ENCODE results near the gene PIK3CB.
"Not testable (repeated sequence)": the region's sequence is repeated elsewhere in the genome, so short reads cannot be mapped to it uniquely, and the experiment has no call there.

PIK3CB gene

GRCh38 chr3:138692152-138692551 lies 142.6 kb downstream of the PIK3CB start:
- WGBS, result 94% methylated on average over 3 of the region's 3 CpGs
- Histone ChIP-seq H3K4me3 (ENCODE audit: low read length) (no peak overlapping the region), H3K36me3 (ENCODE audit: insufficient read depth, low read length) (peaks cover 50% of the 10 kb centered on the region), H3K27ac (ENCODE audit: low read depth, low read length) (no peak overlapping the region), H3K9me3 (ENCODE audit: insufficient read depth, low read depth, low read length) (no peaks in the 10 kb centered on the region), H3K27me3 (ENCODE audit: insufficient read depth, low read length) (no peaks in the 10 kb centered on the region), H3K9ac (ENCODE audit: low read depth, low read length) (no peak overlapping the region), H3K4me1 (ENCODE audit: insufficient read depth, low read length) (no peaks in the 10 kb centered on the region)

GRCh38 chr3:138691351-138691750 lies 143.4 kb downstream of the PIK3CB start:
- no peak overlapping the region for H3K9ac ChIP-seq (ENCODE audit: low read depth, low read length)
- no peaks in the 10 kb centered on the region for H3K9me3 ChIP-seq (ENCODE audit: insufficient read depth, low read depth, low read length)
- no peak overlapping the region for H3K4me3 ChIP-seq (ENCODE audit: low read length)
- peaks cover 54% of the 10 kb centered on the region for H3K36me3 ChIP-seq (ENCODE audit: insufficient read depth, low read length)
- no peaks in the 10 kb centered on the region for H3K27me3 ChIP-seq (ENCODE audit: insufficient read depth, low read length)
- no peaks in the 10 kb centered on the region for H3K4me1 ChIP-seq (ENCODE audit: insufficient read depth, low read length)
- H3K27ac ChIP-seq (ENCODE audit: low read depth, low read length), result no peak overlapping the region
- 100% methylated on average over 1 of the region's 1 CpG for WGBS

- Histone ChIP-seq H3K27me3 (ENCODE audit: insufficient read depth, low read length) (no peaks in the 10 kb centered on the region), H3K4me1 (ENCODE audit: insufficient read depth, low read length) (no peaks in the 10 kb centered on the region), H3K9ac (ENCODE audit: low read depth, low read length) (no peak overlapping the region), H3K4me3 (ENCODE audit: low read length) (no peak overlapping the region), H3K9me3 (ENCODE audit: insufficient read depth, low read depth, low read length) (no peaks in the 10 kb centered on the region), H3K36me3 (ENCODE audit: insufficient read depth, low read length) (peaks cover 52% of the 10 kb centered on the region), H3K27ac (ENCODE audit: low read depth, low read length) (no peak overlapping the region)
Measured at GRCh38 chr3:138690036-138690435, 144.7 kb downstream of the PIK3CB start.

DNA sequence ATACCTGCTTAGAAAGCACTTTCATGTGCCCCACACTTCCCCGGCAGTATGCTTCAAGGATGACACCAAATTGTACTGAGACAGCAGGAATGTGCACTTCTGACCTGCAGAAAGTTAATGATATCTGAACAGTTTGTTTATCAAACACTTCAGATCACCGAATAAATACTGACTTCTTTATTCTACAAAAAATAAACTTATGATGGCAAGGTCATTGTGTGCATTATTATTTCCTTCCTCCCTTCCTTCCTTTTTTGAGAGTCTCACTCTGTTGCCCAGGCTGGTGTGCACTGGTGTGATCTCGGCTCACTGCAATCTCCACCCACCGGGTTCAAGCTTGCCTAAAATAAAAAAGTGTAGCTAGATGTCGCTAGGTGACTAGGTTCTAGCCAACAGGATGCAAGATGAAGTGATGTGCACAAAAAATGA lies 145.8 kb downstream of the PIK3CB start:
- Histone ChIP-seq H3K9ac (ENCODE audit: low read depth, low read length) (no peak overlapping the region), H3K4me3 (ENCODE audit: low read length) (no peak overlapping the region)

GRCh38 chr3:138687236-138687635 lies 147.5 kb downstream of the PIK3CB start:
- Histone ChIP-seq H3K4me3 (ENCODE audit: low read length) (no peak overlapping the region), H3K9ac (ENCODE audit: low read depth, low read length) (no peak overlapping the region), H3K4me1 (ENCODE audit: insufficient read depth, low read length) (no peaks in the 10 kb centered on the region), H3K36me3 (ENCODE audit: insufficient read depth, low read length) (peaks cover 51% of the 10 kb centered on the region), H3K27ac (ENCODE audit: low read depth, low read length) (no peak overlapping the region), H3K27me3 (ENCODE audit: insufficient read depth, low read length) (no peaks in the 10 kb centered on the region), H3K9me3 (ENCODE audit: insufficient read depth, low read depth, low read length) (no peaks in the 10 kb centered on the region)
- WGBS, result 85% methylated on average over 1 of the region's 1 CpG

More for the DNA sequence above, 145.8 kb downstream of the PIK3CB start:
- 93% methylated on average over 5 of the region's 5 CpGs for WGBS
- Histone ChIP-seq H3K4me1 (ENCODE audit: insufficient read depth, low read length) (no peaks in the 10 kb centered on the region), H3K9me3 (ENCODE audit: insufficient read depth, low read depth, low read length) (no peaks in the 10 kb centered on the region), H3K27me3 (ENCODE audit: insufficient read depth, low read length) (no peaks in the 10 kb centered on the region), H3K27ac (ENCODE audit: low read depth, low read length) (no peak overlapping the region), H3K36me3 (ENCODE audit: insufficient read depth, low read length) (peaks cover 44% of the 10 kb centered on the region)

GRCh38 chr3:138686771-138687221 lies 147.9 kb downstream of the PIK3CB start:
- Histone ChIP-seq H3K9me3 (ENCODE audit: insufficient read depth, low read depth, low read length) (no peaks in the 10 kb centered on the region), H3K4me1 (ENCODE audit: insufficient read depth, low read length) (no peaks in the 10 kb centered on the region), H3K36me3 (ENCODE audit: insufficient read depth, low read length) (peaks cover 55% of the 10 kb centered on the region), H3K9ac (ENCODE audit: low read depth, low read length) (no peak overlapping the region), H3K27me3 (ENCODE audit: insufficient read depth, low read length) (no peaks in the 10 kb centered on the region), H3K27ac (ENCODE audit: low read depth, low read length) (no peak overlapping the region), H3K4me3 (ENCODE audit: low read length) (no peak overlapping the region)

DNA sequence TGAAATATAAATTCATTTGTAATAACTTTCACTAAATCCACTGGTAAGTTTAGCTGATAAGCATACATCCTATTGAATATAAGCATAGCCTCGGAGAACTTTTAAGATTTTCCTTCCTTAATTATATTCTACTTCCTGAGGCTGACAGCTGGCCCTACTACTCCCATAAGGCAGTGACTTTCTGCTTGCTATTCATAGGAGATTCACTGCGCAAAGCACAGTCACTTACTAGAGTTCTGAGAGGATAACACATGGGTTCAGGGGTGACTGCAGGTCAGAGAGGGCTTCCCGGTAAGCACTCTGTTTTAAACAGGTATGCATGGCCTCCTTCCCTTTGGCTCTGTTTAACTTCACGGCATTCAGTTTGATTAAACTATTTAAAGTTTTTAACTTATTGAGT lies 150.3 kb downstream of the PIK3CB start:
- WGBS, result 97% methylated on average over 3 of the region's 4 CpGs
- no peak overlapping the region for H3K27ac ChIP-seq (ENCODE audit: low read depth, low read length)
- H3K4me3 ChIP-seq (ENCODE audit: low read length), result no peak overlapping the region
- H3K9me3 ChIP-seq (ENCODE audit: insufficient read depth, low read depth, low read length), result no peaks in the 10 kb centered on the region
- H3K36me3 ChIP-seq (ENCODE audit: insufficient read depth, low read length), result peaks cover 51% of the 10 kb centered on the region
- H3K9ac ChIP-seq (ENCODE audit: low read depth, low read length), result no peak overlapping the region
- H3K4me1 ChIP-seq (ENCODE audit: insufficient read depth, low read length), result no peaks in the 10 kb centered on the region
- H3K27me3 ChIP-seq (ENCODE audit: insufficient read depth, low read length), result no peaks in the 10 kb centered on the region

- no peaks in the 10 kb centered on the region for H3K4me1 ChIP-seq (ENCODE audit: insufficient read depth, low read length)
- H3K9ac ChIP-seq (ENCODE audit: low read depth, low read length), result no peak overlapping the region
- no peaks in the 10 kb centered on the region for H3K27me3 ChIP-seq (ENCODE audit: insufficient read depth, low read length)
- peaks cover 48% of the 10 kb centered on the region for H3K36me3 ChIP-seq (ENCODE audit: insufficient read depth, low read length)
- H3K27ac ChIP-seq (ENCODE audit: low read depth, low read length), result no peak overlapping the region
- no peak overlapping the region for H3K4me3 ChIP-seq (ENCODE audit: low read length)
- no peaks in the 10 kb centered on the region for H3K9me3 ChIP-seq (ENCODE audit: insufficient read depth, low read depth, low read length)
Measured at GRCh38 chr3:138682648-138683047, 152.1 kb downstream of the PIK3CB start.

GRCh38 chr3:138681463-138682220 lies 153.1 kb downstream of the PIK3CB start:
- H3K27ac ChIP-seq (ENCODE audit: low read depth, low read length), result no peak overlapping the region

DNA sequence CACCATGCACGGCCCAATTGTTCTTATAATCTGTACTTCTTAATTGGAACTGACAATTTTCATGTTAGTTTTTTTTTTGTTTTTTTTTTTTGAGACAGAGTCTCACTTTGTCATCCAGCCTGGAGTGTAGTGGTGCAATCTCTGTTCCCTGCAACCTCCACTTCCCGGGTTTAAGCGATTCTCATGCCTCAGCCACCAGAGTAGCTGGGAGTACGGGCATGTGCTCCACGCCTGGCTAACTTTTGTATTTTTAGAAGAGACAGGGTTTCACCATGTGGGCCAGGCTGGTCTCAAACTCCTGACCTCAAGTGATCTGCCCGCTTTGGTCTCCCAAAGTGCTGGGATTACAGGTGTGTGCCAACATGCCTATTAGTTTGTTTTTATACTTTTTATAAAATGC lies 153.8 kb downstream of the PIK3CB start:
- not testable (repeated sequence) for H3K4me1 ChIP-seq (ENCODE audit: insufficient read depth, low read length); H3K27ac ChIP-seq (ENCODE audit: low read depth, low read length); H3K9ac ChIP-seq (ENCODE audit: low read depth, low read length); H3K27me3 ChIP-seq (ENCODE audit: insufficient read depth, low read length); H3K9me3 ChIP-seq (ENCODE audit: insufficient read depth, low read depth, low read length); H3K4me3 ChIP-seq (ENCODE audit: low read length)
- peaks cover 48% of the 10 kb centered on the region for H3K36me3 ChIP-seq (ENCODE audit: insufficient read depth, low read length)
- 96% methylated on average over 6 of the region's 6 CpGs for whole genome bisulfite sequencing

More at GRCh38 chr3:138681463-138682220, 153.1 kb downstream of the PIK3CB start:
- no peaks in the 10 kb centered on the region for H3K4me1 ChIP-seq (ENCODE audit: insufficient read depth, low read length)
- H3K4me3 ChIP-seq (ENCODE audit: low read length), result no peak overlapping the region
- 95% methylated on average over 5 of the region's 5 CpGs for WGBS
- peaks cover 4% of the 10 kb centered on the region; the same call in 1 of the 2 replicates for H3K9me3 ChIP-seq (ENCODE audit: insufficient read depth, low read depth, low read length)
- H3K9ac ChIP-seq (ENCODE audit: low read depth, low read length), result no peak overlapping the region
- H3K27me3 ChIP-seq (ENCODE audit: insufficient read depth, low read length), result no peaks in the 10 kb centered on the region
- H3K36me3 ChIP-seq (ENCODE audit: insufficient read depth, low read length), result peaks cover 44% of the 10 kb centered on the region

GRCh38 chr3:138678874-138679392 lies 155.8 kb downstream of the PIK3CB start:
- no peaks in the 10 kb centered on the region for H3K27me3 ChIP-seq (ENCODE audit: insufficient read depth, low read length)

More at GRCh38 chr3:138678874-138679392, 155.8 kb downstream of the PIK3CB start:
- WGBS, result 93% methylated on average over 4 of the region's 5 CpGs
- peaks cover 5% of the 10 kb centered on the region for H3K4me1 ChIP-seq (ENCODE audit: insufficient read depth, low read length)
- H3K9ac ChIP-seq (ENCODE audit: low read depth, low read length), result no peak overlapping the region
- H3K4me3 ChIP-seq (ENCODE audit: low read length), result no peak overlapping the region
- no peak overlapping the region for H3K27ac ChIP-seq (ENCODE audit: low read depth, low read length)
- H3K36me3 ChIP-seq (ENCODE audit: insufficient read depth, low read length), result peaks cover 47% of the 10 kb centered on the region
- peaks cover 13% of the 10 kb centered on the region; the same call in 1 of the 2 replicates for H3K9me3 ChIP-seq (ENCODE audit: insufficient read depth, low read depth, low read length)
